Suprapubic skin (tissue), 4 donors: ENCODE measurements around the gene ADARB1.

Experiments
- CTCF ChIP-seq, 2 donors: fragments of 200-600 bp in 1 of 2; fragments of 450-650 bp in 1 of 2; sonication (generic) in 1 of 2; IDR thresholded peaks; one replicate each; pipeline ENCODE4 v1.5.1; 2016 to 2019; ENCODE audit warnings: antibody characterized with exemption in 2 of 2, mild to moderate bottlenecking in 1 of 2, moderate library complexity in 1 of 2
- POLR2A ChIP-seq, 2 donors: fragments of 450-650 bp; IDR thresholded peaks; one replicate each; pipeline ENCODE4 v1.6.1; 2017; ENCODE audit warnings: antibody characterized with exemption in 2 of 2, mild to moderate bottlenecking in 2 of 2, moderate library complexity in 2 of 2
- POLR2AphosphoS5 ChIP-seq, 3 donors: sonication (generic); formaldehyde crosslinking; IDR thresholded peaks; one replicate each; pipeline ENCODE4 v1.6.1; 2017; ENCODE audit warnings: antibody characterized with exemption in 3 of 3

DNA sequence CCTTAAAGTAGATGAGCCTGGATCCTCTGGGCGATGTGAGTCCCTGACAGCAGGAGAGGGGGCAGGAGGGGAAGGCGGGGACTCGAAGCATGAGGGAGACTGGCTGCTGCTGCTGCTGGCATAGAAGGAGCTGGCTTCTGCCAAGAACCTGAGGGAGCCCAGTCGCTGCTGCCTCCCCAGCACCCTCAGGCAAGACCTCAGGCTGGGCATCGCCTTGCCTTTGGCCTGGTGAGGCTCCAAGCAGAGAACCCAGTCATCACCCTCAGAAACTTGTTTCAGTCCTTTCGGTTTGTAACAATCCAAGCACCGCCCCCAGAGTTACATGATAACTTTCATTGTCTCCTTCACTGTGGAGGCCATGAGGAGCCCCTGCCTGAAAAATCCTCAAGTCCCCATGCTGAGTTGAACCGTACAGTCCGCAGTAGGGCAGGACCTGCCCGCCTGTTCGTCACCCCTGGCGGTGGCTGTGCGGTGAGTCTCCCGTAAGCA, 174.6 kb downstream of the ADARB1 start:
- TF ChIP-seq CTCF (IDR thresholded peaks at IDR 0.05) (no peak), POLR2AphosphoS5 (IDR thresholded peaks at IDR 0.05) (no peak), POLR2A (IDR thresholded peaks at IDR 0.05) (no peak)
